B cell (primary cell): ENCODE results near the gene EFNA2.

Experiments used
- CTCF ChIP-seq: fragments of 200-600 bp; IDR thresholded peaks from one replicate; pipeline ENCODE4 v1.8.0; 2022; ENCODE audit warnings: antibody characterized with exemption, mild to moderate bottlenecking
- EZH2 ChIP-seq: IDR thresholded peaks from 2 replicates; pipeline ENCODE4 v1.6.1; 2012; ENCODE audit warnings: borderline replicate concordance, low read depth, mild to moderate bottlenecking, moderate library complexity, low read length; ENCODE audit not compliant: insufficient read depth, poor library complexity, severe bottlenecking

- no peak for TF ChIP-seq CTCF
- TF ChIP-seq EZH2: no peak
These were observed 33.4 kb upstream of the EFNA2 start for GRCh38 chr19:1252221-1252820.
